ENCODE measurements around the gene ZSWIM4. TPM values are rescaled to one million over a fixed set of nuclear protein-coding genes. Genes with fewer than 3 reads are reported as not detected.

ZSWIM4 gene
- total and polyA plus RNA-seq, 2 experiments from 2014 or later = 5.4 to 42.3 TPM

- Histone ChIP-seq H3K9me2 (ENCODE audit: insufficient read depth) (no peaks in the 10 kb centered on the region), H3K4me3 (peak overlapping the region; percentile 70; the same call in 1 of the 2 replicates), H2AFZ (no peak overlapping the region), H3F3A (replicated peaks; ENCODE audit: low read depth) (0 out of 2 replicates have a peak, but pooled peaks cover 9% of the 10 kb centered on the region), H3K79me2 (replicated peaks; ENCODE audit: insufficient read depth) (peaks cover 12% of the 10 kb centered on the region), H3K4me2 (peak overlapping the region; percentile 86; the same call in 1 of the 2 replicates), H3K36me3 (ENCODE audit: insufficient read depth) (no peaks in the 10 kb centered on the region), H4K20me1 (replicated peaks; ENCODE audit: insufficient read depth) (no peaks in the 10 kb centered on the region; the same call in 1 of the 2 replicates), H3K27me3 (ENCODE audit: insufficient read depth) (no peaks in the 10 kb centered on the region), H3K4me1 (ENCODE audit: insufficient read depth) (peaks cover 11% of the 10 kb centered on the region; the same call in 1 of the 2 replicates), H3K27ac (ENCODE audit: low read depth) (0 out of 2 replicates have a peak overlapping the region, but pooled peaks have one; percentile 50)
- Mint-ChIP-seq H3K27me3 (ENCODE audit: insufficient read depth, low read depth, poor library complexity) (peaks cover 11% of the 10 kb centered on the region), H3K9me3 (no peaks in the 10 kb centered on the region), H3K36me3 (ENCODE audit: low read depth) (peaks cover 15% of the 10 kb centered on the region), H3K4me1 (peaks cover 4% of the 10 kb centered on the region; the same call in 2 of the 3 replicates), H3K4me3 (peak overlapping the region; percentile 93; the same call in 2 of the 3 replicates), H3K27ac (no peak overlapping the region; the same call in 1 of the 2 replicates)
- DNase-seq (ENCODE audit: low spot score) = no peak
- no peak for ATAC-seq
- no peak for TF ChIP-seq ETS1 (IDR thresholded peaks at IDR 0.05)
- TF ChIP-seq STAT1 (IDR thresholded peaks at IDR 0.05; ENCODE audit: unreplicated experiment) = no peak
- no peak for TF ChIP-seq JUNB (IDR thresholded peaks at IDR 0.05; ENCODE audit: unreplicated experiment)
- TF ChIP-seq ZNF114 (CRISPR knock-in tag; IDR thresholded peaks at IDR 0.05) = no peak
- TF ChIP-seq CREB1 (CRISPR knock-in tag; IDR thresholded peaks at IDR 0.05; ENCODE audit: low read depth) = no peak
- no peak for TF ChIP-seq POLR2AphosphoS5 (IDR thresholded peaks at IDR 0.05; ENCODE audit: low read depth)
- no peak for TF ChIP-seq REST (IDR thresholded peaks at IDR 0.05; ENCODE audit: unreplicated experiment)
- no peak for TF ChIP-seq NANOG (IDR thresholded peaks at IDR 0.05; ENCODE audit: borderline replicate concordance)
- TF ChIP-seq EZH2 (IDR thresholded peaks at IDR 0.05; ENCODE audit: low read depth, unreplicated experiment) = no peak
- no peak for TF ChIP-seq ZNF331 (CRISPR knock-in tag; IDR thresholded peaks at IDR 0.05; ENCODE audit: low read depth)
- TF ChIP-seq EZH2phosphoT487 (IDR thresholded peaks at IDR 0.05; ENCODE audit: unreplicated experiment) = no peak
- TF ChIP-seq CTCF (conservative IDR thresholded peaks at IDR 0.05; ENCODE audit: low read depth in 2 of 2) = no peak
- no peak for TF ChIP-seq ZNF462 (CRISPR knock-in tag; IDR thresholded peaks at IDR 0.05)
Observed at GRCh38 chr19:13797058-13797440, 1.8 kb downstream of the ZSWIM4 start.

All from GM23338 (cell line).